ENCODE results near the gene PIP5K1C.

GRCh38 chr19:3667766-3668165 is 32.5 kb downstream of the PIP5K1C start:
- TF ChIP-seq, protein P1, sequence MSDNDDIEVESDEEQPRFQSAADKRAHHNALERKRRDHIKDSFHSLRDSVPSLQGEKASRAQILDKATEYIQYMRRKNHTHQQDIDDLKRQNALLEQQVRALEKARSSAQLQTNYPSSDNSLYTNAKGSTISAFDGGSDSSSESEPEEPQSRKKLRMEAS (IDR thresholded peaks at IDR 0.05): no peak
- TF ChIP-seq, protein P2, sequence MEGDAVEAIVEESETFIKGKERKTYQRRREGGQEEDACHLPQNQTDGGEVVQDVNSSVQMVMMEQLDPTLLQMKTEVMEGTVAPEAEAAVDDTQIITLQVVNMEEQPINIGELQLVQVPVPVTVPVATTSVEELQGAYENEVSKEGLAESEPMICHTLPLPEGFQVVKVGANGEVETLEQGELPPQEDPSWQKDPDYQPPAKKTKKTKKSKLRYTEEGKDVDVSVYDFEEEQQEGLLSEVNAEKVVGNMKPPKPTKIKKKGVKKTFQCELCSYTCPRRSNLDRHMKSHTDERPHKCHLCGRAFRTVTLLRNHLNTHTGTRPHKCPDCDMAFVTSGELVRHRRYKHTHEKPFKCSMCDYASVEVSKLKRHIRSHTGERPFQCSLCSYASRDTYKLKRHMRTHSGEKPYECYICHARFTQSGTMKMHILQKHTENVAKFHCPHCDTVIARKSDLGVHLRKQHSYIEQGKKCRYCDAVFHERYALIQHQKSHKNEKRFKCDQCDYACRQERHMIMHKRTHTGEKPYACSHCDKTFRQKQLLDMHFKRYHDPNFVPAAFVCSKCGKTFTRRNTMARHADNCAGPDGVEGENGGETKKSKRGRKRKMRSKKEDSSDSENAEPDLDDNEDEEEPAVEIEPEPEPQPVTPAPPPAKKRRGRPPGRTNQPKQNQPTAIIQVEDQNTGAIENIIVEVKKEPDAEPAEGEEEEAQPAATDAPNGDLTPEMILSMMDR (IDR thresholded peaks at IDR 0.05 in 2 of 3, conservative IDR thresholded peaks at IDR 0.05 in 1 of 3; ENCODE audit: borderline replicate concordance in 1 of 3, insufficient read depth in 1 of 3, low read depth in 2 of 3, low read length in 2 of 3): no peak
- no peak for TF ChIP-seq EZH2 (IDR thresholded peaks at IDR 0.05)
- TF ChIP-seq POLR2A (IDR thresholded peaks at IDR 0.05; ENCODE audit: borderline replicate concordance, extremely low read depth, insufficient read depth, insufficient read length): no peak
- no peak for TF ChIP-seq JUND (IDR thresholded peaks at IDR 0.05)
- TF ChIP-seq YY1 (IDR thresholded peaks at IDR 0.05; ENCODE audit: extremely low read depth, insufficient replicate concordance, low read depth, low read length): no peak
- TF ChIP-seq SRF (IDR thresholded peaks at IDR 0.05; ENCODE audit: low read depth): no peak
- no peak for TF ChIP-seq RAD21 (IDR thresholded peaks at IDR 0.05; ENCODE audit: low read depth)
- no peak for TF ChIP-seq POLR2AphosphoS5 (IDR thresholded peaks at IDR 0.05; ENCODE audit: low read depth, low read length)
- TF ChIP-seq ZBTB33 (IDR thresholded peaks at IDR 0.05; ENCODE audit: extremely low read depth, insufficient replicate concordance, low read length): no peak
- TF ChIP-seq REST (IDR thresholded peaks at IDR 0.05; ENCODE audit: low read depth): no peak
